ENCODE data around the gene USF3.
A peak's percentile ranks its signal among the peaks of the same experiment; 100 is the strongest.

The USF3 gene

DNA sequence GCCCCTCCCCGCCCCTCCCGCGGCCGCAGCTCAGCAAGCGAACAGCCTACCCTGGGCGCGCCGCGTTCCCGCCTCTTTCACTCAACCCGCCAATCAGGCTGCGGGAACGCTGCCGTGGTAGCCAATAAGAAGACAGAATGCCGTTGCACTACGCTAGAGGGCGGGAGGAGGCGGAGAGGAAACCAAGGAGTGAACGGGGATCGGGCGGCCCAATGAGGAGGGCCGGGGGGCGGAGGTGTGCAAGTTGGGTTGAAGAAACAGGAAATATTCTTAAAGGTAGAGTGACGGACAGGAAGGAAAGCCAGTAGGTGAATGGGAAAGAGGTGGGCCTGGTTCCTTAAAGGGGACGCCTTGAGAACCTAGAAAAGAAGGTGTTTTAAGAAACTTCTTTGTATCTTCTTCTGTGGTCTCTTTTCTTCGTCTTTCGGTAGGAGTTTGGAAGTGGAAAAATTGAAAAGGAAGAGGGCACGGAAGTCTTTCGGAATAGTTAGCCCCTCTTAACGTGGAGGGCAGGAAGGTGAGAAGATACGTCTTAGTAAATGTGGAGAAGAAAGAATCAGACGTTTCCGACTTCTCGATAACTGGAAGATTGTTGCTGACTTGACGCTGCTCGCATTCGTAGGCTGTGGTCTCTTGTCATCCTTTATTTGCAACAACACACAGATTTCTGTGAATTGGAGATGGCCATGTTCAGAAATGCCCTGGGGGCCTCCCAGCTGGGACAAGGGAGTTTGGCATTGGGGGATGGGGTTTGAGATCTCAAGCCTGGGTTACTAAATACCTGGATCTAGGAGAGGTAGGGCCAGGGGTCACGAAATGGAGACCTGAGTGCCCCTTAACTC is 437 bp upstream of the USF3 start:
- peak overlapping the region; percentile 81 for H3K4me3 ChIP-seq (ENCODE audit: low read depth, low read length)
- no peaks in the 10 kb centered on the region for H3K36me3 ChIP-seq (ENCODE audit: control insufficient read depth, insufficient read depth, low read length)
- peaks cover 21% of the 10 kb centered on the region for H3K4me1 ChIP-seq (ENCODE audit: control insufficient read depth, insufficient read depth, low read length)
- peak overlapping the region; percentile 47 for H3K9ac ChIP-seq (ENCODE audit: low read depth, low read length)
- peak overlapping the region; percentile 64 for H3K27ac ChIP-seq (ENCODE audit: low read depth, low read length)
- no peaks in the 10 kb centered on the region for H3K9me3 ChIP-seq (ENCODE audit: control insufficient read depth, insufficient read depth, low read length)
- H3K27me3 ChIP-seq (ENCODE audit: control insufficient read depth, insufficient read depth, low read length), result no peaks in the 10 kb centered on the region

DNA sequence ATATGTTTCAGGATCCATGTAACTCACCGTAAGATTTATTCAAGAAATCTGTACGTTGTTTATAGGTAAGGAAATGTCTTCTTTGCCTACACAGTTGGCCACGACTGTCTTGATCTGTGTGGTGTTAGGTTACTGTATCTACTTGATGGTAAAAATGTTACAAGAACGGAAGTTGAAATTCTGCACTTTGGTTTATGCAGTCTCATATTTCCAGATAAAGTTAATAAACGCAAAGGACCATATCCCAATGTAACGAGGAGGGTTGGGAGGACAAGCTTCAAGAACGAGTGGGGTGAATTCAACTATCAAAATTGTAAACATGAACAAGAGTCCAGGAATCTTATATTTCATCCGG is 1.0 kb downstream of the USF3 start:
- H3K27me3 ChIP-seq (ENCODE audit: control insufficient read depth, insufficient read depth, low read length), result no peaks in the 10 kb centered on the region
- H3K36me3 ChIP-seq (ENCODE audit: control insufficient read depth, insufficient read depth, low read length), result no peaks in the 10 kb centered on the region
- peaks cover 28% of the 10 kb centered on the region for H3K4me1 ChIP-seq (ENCODE audit: control insufficient read depth, insufficient read depth, low read length)
- peak overlapping the region; percentile 70 for H3K9ac ChIP-seq (ENCODE audit: low read depth, low read length)
- peak overlapping the region; percentile 77 for H3K4me3 ChIP-seq (ENCODE audit: low read depth, low read length)
- no peaks in the 10 kb centered on the region for H3K9me3 ChIP-seq (ENCODE audit: control insufficient read depth, insufficient read depth, low read length)
- H3K27ac ChIP-seq (ENCODE audit: low read depth, low read length), result peak overlapping the region; percentile 96

DNA sequence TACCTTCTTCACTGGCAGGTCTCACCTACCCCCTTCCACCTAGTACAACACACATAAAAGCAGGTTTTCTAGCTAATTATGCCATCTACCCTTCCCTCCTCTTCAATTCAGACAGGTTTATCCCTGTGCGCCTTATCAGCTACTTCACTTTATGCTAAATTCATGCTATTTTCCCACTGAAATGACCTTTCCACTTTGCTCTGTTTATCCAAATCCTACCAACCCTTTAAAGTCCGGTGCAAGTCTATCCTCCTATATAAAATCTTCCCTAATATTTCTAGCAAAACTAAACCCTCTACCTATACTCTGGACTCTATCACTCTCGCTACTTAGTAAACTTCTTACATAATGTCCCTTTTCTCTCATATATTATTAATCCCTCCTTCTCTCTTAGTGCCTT is 6.0 kb downstream of the USF3 start:
- Histone ChIP-seq H3K4me3 (ENCODE audit: low read depth, low read length) (no peak overlapping the region), H3K9ac (ENCODE audit: low read depth, low read length) (no peak overlapping the region), H3K4me1 (ENCODE audit: control insufficient read depth, insufficient read depth, low read length) (peaks cover 33% of the 10 kb centered on the region), H3K9me3 (ENCODE audit: control insufficient read depth, insufficient read depth, low read length) (no peaks in the 10 kb centered on the region), H3K36me3 (ENCODE audit: control insufficient read depth, insufficient read depth, low read length) (no peaks in the 10 kb centered on the region), H3K27ac (ENCODE audit: low read depth, low read length) (no peak overlapping the region), H3K27me3 (ENCODE audit: control insufficient read depth, insufficient read depth, low read length) (no peaks in the 10 kb centered on the region)

DNA sequence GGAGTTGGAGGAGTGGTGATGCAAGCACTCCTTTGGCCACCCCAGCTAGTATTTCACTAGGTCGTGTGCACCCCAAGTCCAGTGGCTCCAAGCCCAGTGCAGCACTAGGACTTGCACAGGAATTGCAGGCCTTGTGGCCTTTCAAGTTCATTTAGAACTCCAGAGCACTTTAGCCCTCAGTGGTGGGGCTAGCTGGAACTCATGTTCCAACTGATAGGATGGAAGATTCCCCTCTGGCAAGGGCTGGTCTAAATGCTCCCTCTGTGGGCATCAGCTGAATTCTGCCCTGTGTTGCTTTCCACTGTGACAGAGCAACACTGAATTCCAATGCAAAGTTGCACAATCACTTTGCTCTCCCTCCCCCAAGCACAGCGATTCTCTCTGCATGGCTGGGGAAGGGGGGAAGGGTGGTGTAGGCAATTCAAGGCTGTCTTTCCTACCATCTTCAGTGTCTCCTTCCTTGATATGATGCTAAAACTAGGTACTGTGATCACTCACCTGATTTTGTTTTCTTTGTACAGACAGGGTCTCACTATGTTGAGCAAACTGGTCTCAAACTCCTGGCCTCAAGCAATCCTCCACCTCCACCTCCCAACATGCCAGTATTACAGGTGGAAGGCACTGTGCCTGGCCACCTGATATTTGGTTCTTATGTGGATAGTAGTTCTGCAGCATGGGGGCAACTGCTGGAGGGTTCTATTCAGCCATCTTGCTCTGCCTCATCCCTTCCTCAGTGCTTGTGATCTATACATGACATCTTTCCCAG is 10.3 kb downstream of the USF3 start:
- H3K9ac ChIP-seq (ENCODE audit: low read depth, low read length), result no peak overlapping the region
- H3K4me1 ChIP-seq (ENCODE audit: control insufficient read depth, insufficient read depth, low read length), result peaks cover 18% of the 10 kb centered on the region
- H3K27me3 ChIP-seq (ENCODE audit: control insufficient read depth, insufficient read depth, low read length), result no peaks in the 10 kb centered on the region
- H3K27ac ChIP-seq (ENCODE audit: low read depth, low read length), result peak overlapping the region; percentile 14
- no peak overlapping the region for H3K4me3 ChIP-seq (ENCODE audit: low read depth, low read length)
- H3K9me3 ChIP-seq (ENCODE audit: control insufficient read depth, insufficient read depth, low read length), result no peaks in the 10 kb centered on the region
- no peaks in the 10 kb centered on the region for H3K36me3 ChIP-seq (ENCODE audit: control insufficient read depth, insufficient read depth, low read length)

DNA sequence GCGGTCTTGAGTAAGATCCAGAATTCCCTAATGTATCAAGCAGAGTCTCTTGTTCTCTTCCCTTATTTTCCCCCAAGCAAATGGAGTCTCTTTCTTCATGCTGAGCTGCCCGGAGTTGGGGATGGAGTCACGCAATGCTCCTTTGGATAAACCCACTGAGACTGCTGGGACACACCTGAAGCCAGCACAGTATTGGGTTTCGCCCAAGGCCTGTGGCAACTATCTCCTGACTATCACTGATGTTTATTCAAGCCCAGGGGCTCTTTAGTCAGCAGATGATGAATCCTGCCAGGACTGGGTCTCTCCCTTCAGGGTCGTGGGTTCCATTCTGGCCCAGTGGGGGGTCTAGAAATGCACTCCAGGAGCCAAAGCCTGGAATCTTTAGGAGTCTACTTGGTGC is 11.3 kb downstream of the USF3 start:
- Histone ChIP-seq H3K9ac (ENCODE audit: low read depth, low read length) (no peak overlapping the region), H3K9me3 (ENCODE audit: control insufficient read depth, insufficient read depth, low read length) (no peaks in the 10 kb centered on the region), H3K4me3 (ENCODE audit: low read depth, low read length) (no peak overlapping the region), H3K36me3 (ENCODE audit: control insufficient read depth, insufficient read depth, low read length) (no peaks in the 10 kb centered on the region), H3K27me3 (ENCODE audit: control insufficient read depth, insufficient read depth, low read length) (no peaks in the 10 kb centered on the region), H3K4me1 (ENCODE audit: control insufficient read depth, insufficient read depth, low read length) (peaks cover 18% of the 10 kb centered on the region), H3K27ac (ENCODE audit: low read depth, low read length) (no peak overlapping the region)

DNA sequence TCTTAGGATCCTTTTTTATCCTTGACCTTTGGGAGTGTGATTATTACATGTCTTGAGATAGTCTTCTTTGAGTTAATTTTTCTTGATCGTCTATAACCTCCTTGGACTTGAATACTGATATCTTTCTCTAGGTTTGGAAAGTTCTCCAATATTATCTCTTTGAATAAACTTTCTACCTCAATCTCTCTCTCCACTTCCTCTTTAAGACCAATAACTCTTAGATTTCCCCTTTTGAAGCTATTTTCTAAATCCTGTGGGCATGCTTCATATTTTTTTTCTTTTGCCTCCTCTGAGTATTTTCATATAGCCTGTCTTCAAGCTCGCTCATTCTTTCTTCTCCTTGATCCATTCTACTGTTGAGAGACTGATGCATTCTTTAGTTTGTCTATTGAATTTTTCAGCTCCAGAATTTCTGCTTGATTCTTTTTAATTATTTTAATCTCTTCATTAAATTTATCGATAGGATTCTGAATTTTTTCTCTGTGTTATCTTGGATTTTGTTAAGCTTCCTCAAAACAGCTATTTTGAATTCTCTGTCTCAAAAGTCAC is 12.1 kb downstream of the USF3 start:
- no peaks in the 10 kb centered on the region for H3K36me3 ChIP-seq (ENCODE audit: control insufficient read depth, insufficient read depth, low read length)
- H3K27me3 ChIP-seq (ENCODE audit: control insufficient read depth, insufficient read depth, low read length), result no peaks in the 10 kb centered on the region
- H3K4me3 ChIP-seq (ENCODE audit: low read depth, low read length), result no peak overlapping the region
- H3K4me1 ChIP-seq (ENCODE audit: control insufficient read depth, insufficient read depth, low read length), result peaks cover 18% of the 10 kb centered on the region
- H3K9me3 ChIP-seq (ENCODE audit: control insufficient read depth, insufficient read depth, low read length), result no peaks in the 10 kb centered on the region
- H3K27ac ChIP-seq (ENCODE audit: low read depth, low read length), result no peak overlapping the region
- H3K9ac ChIP-seq (ENCODE audit: low read depth, low read length), result no peak overlapping the region

- H3K36me3 ChIP-seq (ENCODE audit: control insufficient read depth, insufficient read depth, low read length), result peaks cover 8% of the 10 kb centered on the region; the same call in 1 of the 2 replicates
Observed at GRCh38 chr3:113678773-113679172, 17.7 kb downstream of the USF3 start.

GRCh38 chr3:113677737-113678136 is 18.7 kb downstream of the USF3 start:
- no peak overlapping the region for H3K9ac ChIP-seq (ENCODE audit: low read depth, low read length)
- H3K36me3 ChIP-seq (ENCODE audit: control insufficient read depth, insufficient read depth, low read length), result peaks cover 8% of the 10 kb centered on the region; the same call in 1 of the 2 replicates
- no peaks in the 10 kb centered on the region for H3K9me3 ChIP-seq (ENCODE audit: control insufficient read depth, insufficient read depth, low read length)
- H3K27ac ChIP-seq (ENCODE audit: low read depth, low read length), result no peak overlapping the region
- H3K4me3 ChIP-seq (ENCODE audit: low read depth, low read length), result no peak overlapping the region
- peaks cover 5% of the 10 kb centered on the region for H3K4me1 ChIP-seq (ENCODE audit: control insufficient read depth, insufficient read depth, low read length)
- no peaks in the 10 kb centered on the region for H3K27me3 ChIP-seq (ENCODE audit: control insufficient read depth, insufficient read depth, low read length)

More at GRCh38 chr3:113678773-113679172, 17.7 kb downstream of the USF3 start:
- Histone ChIP-seq H3K4me3 (ENCODE audit: low read depth, low read length) (no peak overlapping the region), H3K27me3 (ENCODE audit: control insufficient read depth, insufficient read depth, low read length) (no peaks in the 10 kb centered on the region), H3K4me1 (ENCODE audit: control insufficient read depth, insufficient read depth, low read length) (peaks cover 5% of the 10 kb centered on the region), H3K27ac (ENCODE audit: low read depth, low read length) (no peak overlapping the region), H3K9ac (ENCODE audit: low read depth, low read length) (no peak overlapping the region), H3K9me3 (ENCODE audit: control insufficient read depth, insufficient read depth, low read length) (no peaks in the 10 kb centered on the region)

GRCh38 chr3:113676261-113676660 is 20.2 kb downstream of the USF3 start:
- Histone ChIP-seq H3K9me3 (ENCODE audit: control insufficient read depth, insufficient read depth, low read length) (no peaks in the 10 kb centered on the region), H3K27ac (ENCODE audit: low read depth, low read length) (no peak overlapping the region), H3K36me3 (ENCODE audit: control insufficient read depth, insufficient read depth, low read length) (peaks cover 8% of the 10 kb centered on the region; the same call in 1 of the 2 replicates), H3K27me3 (ENCODE audit: control insufficient read depth, insufficient read depth, low read length) (no peaks in the 10 kb centered on the region), H3K4me1 (ENCODE audit: control insufficient read depth, insufficient read depth, low read length) (peaks cover 5% of the 10 kb centered on the region), H3K4me3 (ENCODE audit: low read depth, low read length) (no peak overlapping the region), H3K9ac (ENCODE audit: low read depth, low read length) (no peak overlapping the region)

- Histone ChIP-seq H3K4me1 (ENCODE audit: control insufficient read depth, insufficient read depth, low read length) (peaks cover 6% of the 10 kb centered on the region), H3K27ac (ENCODE audit: low read depth, low read length) (no peak overlapping the region), H3K4me3 (ENCODE audit: low read depth, low read length) (no peak overlapping the region), H3K9me3 (ENCODE audit: control insufficient read depth, insufficient read depth, low read length) (no peaks in the 10 kb centered on the region), H3K36me3 (ENCODE audit: control insufficient read depth, insufficient read depth, low read length) (peaks cover 8% of the 10 kb centered on the region; the same call in 1 of the 2 replicates), H3K9ac (ENCODE audit: low read depth, low read length) (no peak overlapping the region), H3K27me3 (ENCODE audit: control insufficient read depth, insufficient read depth, low read length) (no peaks in the 10 kb centered on the region)
Observed at GRCh38 chr3:113673593-113673992, 22.8 kb downstream of the USF3 start.

DNA sequence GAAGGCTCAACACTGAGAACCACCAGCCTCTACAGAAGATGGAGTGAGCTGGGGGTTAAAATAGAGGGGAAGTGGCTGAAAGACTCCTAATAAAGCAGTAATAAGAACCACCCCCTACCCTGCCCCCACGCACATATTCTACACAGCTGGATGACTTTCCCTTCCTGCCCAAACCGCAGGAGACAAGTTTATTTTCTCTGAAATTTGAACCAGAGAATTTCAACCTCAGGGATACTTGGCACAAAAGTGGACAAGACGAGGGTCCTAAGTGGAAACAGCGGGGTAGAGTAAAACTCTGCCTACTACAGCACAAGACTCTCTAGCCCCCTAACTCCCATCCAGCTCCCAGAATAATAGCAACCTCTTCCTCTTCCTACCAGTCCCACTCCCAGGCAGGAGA is 28.4 kb downstream of the USF3 start:
- Histone ChIP-seq H3K4me3 (ENCODE audit: low read depth, low read length) (no peak overlapping the region), H3K27ac (ENCODE audit: low read depth, low read length) (no peak overlapping the region), H3K36me3 (ENCODE audit: control insufficient read depth, insufficient read depth, low read length) (no peaks in the 10 kb centered on the region), H3K9ac (ENCODE audit: low read depth, low read length) (no peak overlapping the region), H3K27me3 (ENCODE audit: control insufficient read depth, insufficient read depth, low read length) (no peaks in the 10 kb centered on the region), H3K4me1 (ENCODE audit: control insufficient read depth, insufficient read depth, low read length) (peaks cover 9% of the 10 kb centered on the region), H3K9me3 (ENCODE audit: control insufficient read depth, insufficient read depth, low read length) (no peaks in the 10 kb centered on the region)

Measured in HUES48 (cell line).